K562 (cell line): ENCODE data around the gene ATAD5. TPM values are rescaled to one million over a fixed set of nuclear protein-coding genes. Genes with fewer than 3 reads are reported as not detected.

Experiments used
- ARNT ChIP-seq, 2 experiments: fragments of 450-650 bp; IDR thresholded peaks; 2 replicates each; pipeline ENCODE4 v1.6.1; 2016; ENCODE audit warnings: mild to moderate bottlenecking in 1 of 2
- CEBPG ChIP-seq, 3 experiments: fragments of 200-800 bp in 1 of 3; sonication (Bioruptor generic) in 1 of 3; sonication (generic) in 1 of 3; formaldehyde crosslinking in 1 of 3; IDR thresholded peaks in 2 of 3; conservative IDR thresholded peaks in 1 of 3; 2 replicates each; pipeline versions ENCODE4 v1.6.1 to v1.8.0; 2016 to 2022; ENCODE audit warnings: missing compliant biosample characterization in 2 of 3, missing genetic modification characterization in 2 of 3, mild to moderate bottlenecking in 1 of 3, missing genetic modification reagents in 1 of 3
- DNMT1 ChIP-seq: fragments of 450-650 bp; IDR thresholded peaks from 2 replicates; pipeline ENCODE4 v1.6.1; 2016; ENCODE audit warnings: antibody characterized with exemption, mild to moderate bottlenecking
- ETV1 ChIP-seq: fragments of 450-650 bp; conservative IDR thresholded peaks from 2 replicates; pipeline ENCODE4 v1.6.1; 2016; ENCODE audit warnings: missing genetic modification characterization, control low read depth, low read depth, missing compliant biosample characterization
- EZH2 ChIP-seq: IDR thresholded peaks from 2 replicates; pipeline ENCODE4 v1.6.1; 2012; ENCODE audit warnings: low read depth, mild to moderate bottlenecking, inconsistent platforms, low read length, borderline replicate concordance
- HOXB6 ChIP-seq: fragments of 250-450 bp; sonication (Bioruptor Pico); IDR thresholded peaks from 2 replicates; pipeline ENCODE4 v1.5.1; 2022; ENCODE audit warnings: mild to moderate bottlenecking, borderline replicate concordance
- NFATC3 ChIP-seq: fragments of 450-650 bp; IDR thresholded peaks from 2 replicates; pipeline ENCODE4 v1.6.1; 2017; ENCODE audit warnings: mild to moderate bottlenecking
- NFE2L1 ChIP-seq: fragments of 450-650 bp; IDR thresholded peaks from 2 replicates; pipeline ENCODE4 v1.6.1; 2016; ENCODE audit warnings: missing genetic modification characterization, low read depth, mild to moderate bottlenecking, missing compliant biosample characterization, moderate library complexity, borderline replicate concordance
- SMARCB1 ChIP-seq: IDR thresholded peaks from 2 replicates; pipeline ENCODE4 v1.6.1; 2011; ENCODE audit warnings: improper control_type of control experiment, low read depth; ENCODE audit not compliant: insufficient read length
- SUPT5H ChIP-seq: fragments of 450-650 bp; IDR thresholded peaks from 2 replicates; pipeline ENCODE4 v1.6.1; 2016
- ZNF347 ChIP-seq: fragments of 450-650 bp; formaldehyde crosslinking; IDR thresholded peaks from 2 replicates; pipeline ENCODE4 v1.4.0; 2020; ENCODE audit warnings: low read depth, mild to moderate bottlenecking, moderate library complexity
- ZNF583 ChIP-seq: fragments of 250-450 bp; sonication (Bioruptor Pico); IDR thresholded peaks from 2 replicates; pipeline ENCODE4 v1.4.0; 2020
- ZNF77 ChIP-seq: fragments of 250-450 bp; sonication (Bioruptor Pico); IDR thresholded peaks from 2 replicates; pipeline ENCODE4 v1.5.0; 2020
- polyA plus RNA-seq, 8 experiments: library from polyadenylated mRNA; depleted of rRNA in 4 of 8; stranded (reverse) in 5 of 8; unstranded in 3 of 8; fragments of >200 nt; fragmentation: Nextera tagmentation in 2 of 8; fragmentation: Illumina TruSeq in 1 of 8; extraction: Ambion mirVana in 2 of 8; extraction: Trizol in 1 of 8; gene quantifications; 2 replicates each; pipeline versions ENCODE4 v1.2.1 to v1.2.3, GENCODE V29; 2011 to 2014; ENCODE audit warnings: inconsistent platforms in 1 of 8, missing spikeins in 1 of 8
- total RNA-seq, 7 experiments: library from RNA; depleted of rRNA in 6 of 7; stranded (reverse); fragments of >200 nt in 6 of 7; fragmentation: Illumina TruSeq in 2 of 7; extraction: Trizol in 2 of 7; gene quantifications; 2 replicates each; pipeline versions ENCODE4 v1.2.1 to v1.2.3, GENCODE V29; 2011 to 2021; ENCODE audit warnings: low replicate concordance in 1 of 7
- TF ChIP-seq, protein P1 (sequence below): fragments of 450-650 bp; formaldehyde crosslinking; IDR thresholded peaks from 2 replicates; pipeline ENCODE4 v1.4.0; 2022; ENCODE audit warnings: mild to moderate bottlenecking, moderate library complexity
- TF ChIP-seq, protein P2 (sequence below): fragments of 250-450 bp; sonication (Bioruptor Pico); IDR thresholded peaks from 2 replicates; pipeline ENCODE4 v1.9.0; 2021; ENCODE audit warnings: mild to moderate bottlenecking, inconsistent platforms

Gene ATAD5
- total and polyA plus RNA-seq, 9 of the 15 experiments (the other 6 are each of a cell fraction or from before 2014, with no cell fraction given) = 4.6 to 25.6 (median 19.5) TPM

GRCh38 chr17:30831663-30832437, at the start of gene ATAD5 (continued):
- TF ChIP-seq DNMT1 = no peak
- TF ChIP-seq, protein P1, sequence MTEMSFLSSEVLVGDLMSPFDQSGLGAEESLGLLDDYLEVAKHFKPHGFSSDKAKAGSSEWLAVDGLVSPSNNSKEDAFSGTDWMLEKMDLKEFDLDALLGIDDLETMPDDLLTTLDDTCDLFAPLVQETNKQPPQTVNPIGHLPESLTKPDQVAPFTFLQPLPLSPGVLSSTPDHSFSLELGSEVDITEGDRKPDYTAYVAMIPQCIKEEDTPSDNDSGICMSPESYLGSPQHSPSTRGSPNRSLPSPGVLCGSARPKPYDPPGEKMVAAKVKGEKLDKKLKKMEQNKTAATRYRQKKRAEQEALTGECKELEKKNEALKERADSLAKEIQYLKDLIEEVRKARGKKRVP (CRISPR knock-in tag) = no peak
- no peak for TF ChIP-seq NFATC3
- no peak for TF ChIP-seq ZNF347
- TF ChIP-seq, protein P2, sequence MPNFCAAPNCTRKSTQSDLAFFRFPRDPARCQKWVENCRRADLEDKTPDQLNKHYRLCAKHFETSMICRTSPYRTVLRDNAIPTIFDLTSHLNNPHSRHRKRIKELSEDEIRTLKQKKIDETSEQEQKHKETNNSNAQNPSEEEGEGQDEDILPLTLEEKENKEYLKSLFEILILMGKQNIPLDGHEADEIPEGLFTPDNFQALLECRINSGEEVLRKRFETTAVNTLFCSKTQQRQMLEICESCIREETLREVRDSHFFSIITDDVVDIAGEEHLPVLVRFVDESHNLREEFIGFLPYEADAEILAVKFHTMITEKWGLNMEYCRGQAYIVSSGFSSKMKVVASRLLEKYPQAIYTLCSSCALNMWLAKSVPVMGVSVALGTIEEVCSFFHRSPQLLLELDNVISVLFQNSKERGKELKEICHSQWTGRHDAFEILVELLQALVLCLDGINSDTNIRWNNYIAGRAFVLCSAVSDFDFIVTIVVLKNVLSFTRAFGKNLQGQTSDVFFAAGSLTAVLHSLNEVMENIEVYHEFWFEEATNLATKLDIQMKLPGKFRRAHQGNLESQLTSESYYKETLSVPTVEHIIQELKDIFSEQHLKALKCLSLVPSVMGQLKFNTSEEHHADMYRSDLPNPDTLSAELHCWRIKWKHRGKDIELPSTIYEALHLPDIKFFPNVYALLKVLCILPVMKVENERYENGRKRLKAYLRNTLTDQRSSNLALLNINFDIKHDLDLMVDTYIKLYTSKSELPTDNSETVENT (CRISPR knock-in tag) = 0 out of 2 replicates have a peak, but pooled peaks have one; percentile 37
- TF ChIP-seq ARNT (IDR thresholded peaks at IDR 0.05) = peak in 1 of 2 experiments; percentile 48; a peak in 1 of 4 replicates
- TF ChIP-seq NFE2L1 (tag) = no peak
- no peak for TF ChIP-seq HOXB6 (CRISPR knock-in tag)
- peak; percentile 88 for TF ChIP-seq SUPT5H
- TF ChIP-seq ZNF583 = no peak
- TF ChIP-seq CEBPG (CRISPR knock-in tag; IDR thresholded peaks at IDR 0.05) = no peak
- no peak; a peak in 1 of 4 replicates for TF ChIP-seq CEBPG (tag; conservative IDR thresholded peaks at IDR 0.05 in 1 of 2, IDR thresholded peaks at IDR 0.05 in 1 of 2)
- TF ChIP-seq SMARCB1 = no peak
- no peak for TF ChIP-seq EZH2
- 0 out of 2 replicates have a peak, but pooled peaks have one; percentile 34 for TF ChIP-seq ETV1 (tag)
- TF ChIP-seq ZNF77 = no peak
